ENCODE measurements around the gene COASY.

The COASY gene

DNA sequence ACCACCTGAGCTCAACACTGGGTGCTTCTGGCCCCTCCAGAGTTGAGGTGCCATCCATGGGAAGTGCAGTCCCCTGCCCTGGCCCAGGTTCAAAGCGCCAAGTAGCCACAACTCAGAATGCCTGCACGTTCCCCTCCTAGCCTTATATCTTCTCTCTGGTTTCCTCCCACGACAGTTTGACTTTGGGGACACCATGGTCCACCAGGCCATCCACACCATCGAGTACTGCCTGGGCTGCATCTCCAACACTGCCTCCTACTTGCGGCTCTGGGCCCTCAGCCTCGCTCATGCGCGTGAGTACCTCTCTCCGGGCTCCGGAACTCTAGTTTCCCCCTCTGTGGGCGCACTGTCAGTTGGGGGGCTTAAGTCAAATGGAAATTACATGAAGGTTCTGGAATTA, 48.3 kb upstream of the COASY start:
- Histone ChIP-seq H4K20me1 (ENCODE audit: low read depth, low read length) (no peaks in the 10 kb centered on the region), H3K79me2 (ENCODE audit: insufficient read depth, low read length) (no peaks in the 10 kb centered on the region), H3K9me3 (ENCODE audit: insufficient read depth, low read length) (no peaks in the 10 kb centered on the region), H2AFZ (ENCODE audit: low read depth, low read length, severe bottlenecking) (no peak overlapping the region), H3K4me3 (ENCODE audit: insufficient read depth, low read length, poor library complexity, severe bottlenecking) (no peak overlapping the region), H3K9me2 (replicated peaks; ENCODE audit: insufficient read depth, low read length) (no peaks in the 10 kb centered on the region), H3K4me2 (ENCODE audit: low read depth, low read length, poor library complexity, severe bottlenecking) (no peak overlapping the region), H3F3A (ENCODE audit: insufficient read depth) (no peaks in the 10 kb centered on the region), H3K36me3 (ENCODE audit: low read length) (no peaks in the 10 kb centered on the region), H3K27ac (ENCODE audit: low read depth, low read length) (no peak overlapping the region), H3K9ac (ENCODE audit: low read length) (no peak overlapping the region), H3K27me3 (ENCODE audit: low read length) (no peaks in the 10 kb centered on the region)
- TF ChIP-seq EZH2phosphoT487 (conservative IDR thresholded peaks at IDR 0.05; ENCODE audit: low read length), result no peak
- TF ChIP-seq, protein P1, sequence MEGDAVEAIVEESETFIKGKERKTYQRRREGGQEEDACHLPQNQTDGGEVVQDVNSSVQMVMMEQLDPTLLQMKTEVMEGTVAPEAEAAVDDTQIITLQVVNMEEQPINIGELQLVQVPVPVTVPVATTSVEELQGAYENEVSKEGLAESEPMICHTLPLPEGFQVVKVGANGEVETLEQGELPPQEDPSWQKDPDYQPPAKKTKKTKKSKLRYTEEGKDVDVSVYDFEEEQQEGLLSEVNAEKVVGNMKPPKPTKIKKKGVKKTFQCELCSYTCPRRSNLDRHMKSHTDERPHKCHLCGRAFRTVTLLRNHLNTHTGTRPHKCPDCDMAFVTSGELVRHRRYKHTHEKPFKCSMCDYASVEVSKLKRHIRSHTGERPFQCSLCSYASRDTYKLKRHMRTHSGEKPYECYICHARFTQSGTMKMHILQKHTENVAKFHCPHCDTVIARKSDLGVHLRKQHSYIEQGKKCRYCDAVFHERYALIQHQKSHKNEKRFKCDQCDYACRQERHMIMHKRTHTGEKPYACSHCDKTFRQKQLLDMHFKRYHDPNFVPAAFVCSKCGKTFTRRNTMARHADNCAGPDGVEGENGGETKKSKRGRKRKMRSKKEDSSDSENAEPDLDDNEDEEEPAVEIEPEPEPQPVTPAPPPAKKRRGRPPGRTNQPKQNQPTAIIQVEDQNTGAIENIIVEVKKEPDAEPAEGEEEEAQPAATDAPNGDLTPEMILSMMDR (IDR thresholded peaks at IDR 0.05; ENCODE audit: insufficient read depth, low read length, poor library complexity, severe bottlenecking), result no peak

- H4K20me1 ChIP-seq (ENCODE audit: low read depth, low read length), result no peaks in the 10 kb centered on the region
- H3K4me3 ChIP-seq (ENCODE audit: insufficient read depth, low read length, poor library complexity, severe bottlenecking), result no peak overlapping the region
- H3K79me2 ChIP-seq (ENCODE audit: insufficient read depth, low read length), result no peaks in the 10 kb centered on the region
- no peaks in the 10 kb centered on the region for H3K9me2 ChIP-seq (replicated peaks; ENCODE audit: insufficient read depth, low read length)
- no peaks in the 10 kb centered on the region for H3K36me3 ChIP-seq (ENCODE audit: low read length)
- no peak overlapping the region for H3K27ac ChIP-seq (ENCODE audit: low read depth, low read length)
- TF ChIP-seq, protein P1 (IDR thresholded peaks at IDR 0.05; ENCODE audit: insufficient read depth, low read length, poor library complexity, severe bottlenecking), result no peak
- no peaks in the 10 kb centered on the region for H3K27me3 ChIP-seq (ENCODE audit: low read length)
- H2AFZ ChIP-seq (ENCODE audit: low read depth, low read length, severe bottlenecking), result no peak overlapping the region
- no peaks in the 10 kb centered on the region for H3K9me3 ChIP-seq (ENCODE audit: insufficient read depth, low read length)
- no peak overlapping the region for H3K4me2 ChIP-seq (ENCODE audit: low read depth, low read length, poor library complexity, severe bottlenecking)
- no peaks in the 10 kb centered on the region for H3F3A ChIP-seq (ENCODE audit: insufficient read depth)
- no peak overlapping the region for H3K9ac ChIP-seq (ENCODE audit: low read length)
Observed at GRCh38 chr17:42514279-42514678, 47.7 kb upstream of the COASY start.

- H3K9me3 ChIP-seq (ENCODE audit: insufficient read depth, low read length), result no peaks in the 10 kb centered on the region
- no peak overlapping the region for H3K4me3 ChIP-seq (ENCODE audit: insufficient read depth, low read length, poor library complexity, severe bottlenecking)
- no peaks in the 10 kb centered on the region for H3F3A ChIP-seq (ENCODE audit: insufficient read depth)
- H3K79me2 ChIP-seq (ENCODE audit: insufficient read depth, low read length), result no peaks in the 10 kb centered on the region
- H3K27ac ChIP-seq (ENCODE audit: low read depth, low read length), result no peak overlapping the region
- H2AFZ ChIP-seq (ENCODE audit: low read depth, low read length, severe bottlenecking), result no peak overlapping the region
- no peaks in the 10 kb centered on the region for H4K20me1 ChIP-seq (ENCODE audit: low read depth, low read length)
- no peak overlapping the region for H3K9ac ChIP-seq (ENCODE audit: low read length)
- no peak overlapping the region for H3K4me2 ChIP-seq (ENCODE audit: low read depth, low read length, poor library complexity, severe bottlenecking)
- no peaks in the 10 kb centered on the region for H3K9me2 ChIP-seq (replicated peaks; ENCODE audit: insufficient read depth, low read length)
- no peaks in the 10 kb centered on the region for H3K36me3 ChIP-seq (ENCODE audit: low read length)
- TF ChIP-seq EZH2phosphoT487 (conservative IDR thresholded peaks at IDR 0.05; ENCODE audit: low read length), result no peak
- TF ChIP-seq, protein P1 (IDR thresholded peaks at IDR 0.05; ENCODE audit: insufficient read depth, low read length, poor library complexity, severe bottlenecking), result no peak
- H3K27me3 ChIP-seq (ENCODE audit: low read length), result no peaks in the 10 kb centered on the region
Observed at GRCh38 chr17:42514867-42515266, 47.1 kb upstream of the COASY start.

GRCh38 chr17:42517516-42517915, 44.4 kb upstream of the COASY start:
- H3K9me2 ChIP-seq (replicated peaks; ENCODE audit: insufficient read depth, low read length), result no peaks in the 10 kb centered on the region
- H3K9ac ChIP-seq (ENCODE audit: low read length), result no peak overlapping the region
- no peak for TF ChIP-seq EZH2phosphoT487 (conservative IDR thresholded peaks at IDR 0.05; ENCODE audit: low read length)
- TF ChIP-seq, protein P1 (IDR thresholded peaks at IDR 0.05; ENCODE audit: insufficient read depth, low read length, poor library complexity, severe bottlenecking), result peak; percentile 97
- H3F3A ChIP-seq (ENCODE audit: insufficient read depth), result no peaks in the 10 kb centered on the region
- no peak overlapping the region for H3K4me2 ChIP-seq (ENCODE audit: low read depth, low read length, poor library complexity, severe bottlenecking)
- H2AFZ ChIP-seq (ENCODE audit: low read depth, low read length, severe bottlenecking), result no peak overlapping the region
- H3K27ac ChIP-seq (ENCODE audit: low read depth, low read length), result no peak overlapping the region
- no peaks in the 10 kb centered on the region for H3K36me3 ChIP-seq (ENCODE audit: low read length)
- no peaks in the 10 kb centered on the region for H4K20me1 ChIP-seq (ENCODE audit: low read depth, low read length)
- no peaks in the 10 kb centered on the region for H3K79me2 ChIP-seq (ENCODE audit: insufficient read depth, low read length)
- no peaks in the 10 kb centered on the region for H3K9me3 ChIP-seq (ENCODE audit: insufficient read depth, low read length)
- no peak overlapping the region for H3K4me3 ChIP-seq (ENCODE audit: insufficient read depth, low read length, poor library complexity, severe bottlenecking)
- H3K27me3 ChIP-seq (ENCODE audit: low read length), result no peaks in the 10 kb centered on the region
